Epidermal melanocyte (primary cell): ENCODE measurements around the gene NR6A1.
"Not testable (repeated sequence)": the region's sequence is repeated elsewhere in the genome, so short reads cannot be mapped to it uniquely, and the experiment has no call there.

Experiments used
- DNase-seq: peaks from one replicate; pipeline ENCODE4 v3.0.0; 2011; ENCODE audit warnings: low spot score; ENCODE audit not compliant: insufficient read length

NR6A1 gene

DNA sequence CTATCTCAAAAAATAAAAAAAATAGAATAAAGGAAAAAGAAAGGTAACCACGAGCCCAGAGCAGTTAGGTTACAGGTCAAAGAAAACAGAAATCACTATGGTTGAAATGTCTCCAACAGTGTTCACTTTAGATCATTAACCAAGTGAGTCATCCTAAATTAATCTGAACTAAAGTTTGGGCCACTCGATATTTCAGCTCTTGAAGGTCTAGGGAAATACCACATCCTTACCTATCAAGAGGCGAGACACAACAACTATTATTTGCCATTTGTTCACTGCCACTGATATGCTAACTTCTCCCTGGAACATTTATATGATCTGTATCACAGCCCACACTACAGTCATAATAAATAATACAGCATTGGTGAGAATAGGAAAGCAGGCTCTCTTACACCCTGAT lies 152.6 kb downstream of the NR6A1 start:
- DNase-seq = no peak

DNA sequence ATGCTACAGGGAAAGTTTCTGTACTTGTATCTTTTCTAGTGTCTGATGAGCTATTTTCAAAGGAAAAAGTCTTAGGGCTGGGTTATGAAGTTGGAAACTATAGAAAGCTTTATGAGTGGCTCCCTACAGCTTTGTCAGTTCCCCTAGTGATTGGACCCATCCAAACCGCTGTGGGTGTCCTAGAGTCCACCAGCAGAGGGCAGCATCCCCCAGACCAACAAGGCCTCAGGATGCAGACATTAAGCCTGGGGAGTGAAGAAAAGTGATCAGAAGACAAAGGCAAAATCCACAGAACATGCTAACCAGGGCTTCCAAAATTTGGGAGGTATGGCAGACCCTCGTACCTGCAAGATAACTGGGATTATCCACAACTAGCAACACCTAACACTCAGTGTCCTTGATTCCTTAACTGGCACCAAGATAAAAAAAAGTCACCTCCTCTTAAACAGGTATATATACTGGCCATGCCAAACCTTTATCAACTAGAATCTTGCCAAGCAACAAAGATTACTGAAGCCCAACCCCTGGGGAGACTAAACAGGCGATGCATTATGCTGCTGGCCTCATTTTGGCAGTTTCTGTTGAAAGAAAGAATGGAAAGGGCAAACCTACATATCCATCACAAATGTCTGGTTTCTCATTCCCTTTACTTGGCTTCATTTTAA lies 153.5 kb downstream of the NR6A1 start:
- DNase-seq = peak; percentile 85

DNA sequence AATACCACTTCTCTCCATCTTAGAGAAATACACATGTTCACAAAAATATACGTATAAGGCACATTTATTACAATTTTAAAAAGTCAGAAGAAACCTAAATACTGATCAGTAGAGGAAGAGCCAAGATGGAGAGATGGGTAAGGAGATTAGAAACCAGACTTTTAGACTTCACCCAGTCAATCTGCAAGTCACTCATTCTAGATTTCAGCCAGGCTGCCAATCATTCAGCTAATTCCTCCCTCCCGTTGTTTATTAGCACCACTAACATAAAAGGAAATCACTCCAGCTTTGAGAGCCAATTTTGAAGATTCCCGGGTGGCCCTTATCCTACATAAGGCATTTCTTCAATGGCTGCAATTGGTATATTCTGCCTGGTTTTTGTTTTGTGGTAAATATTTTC lies 154.2 kb downstream of the NR6A1 start:
- DNase-seq = no peak

- DNase-seq = not testable (repeated sequence)
Observed at GRCh38 chr9:124615840-124616239, 155.3 kb downstream of the NR6A1 start.

DNA sequence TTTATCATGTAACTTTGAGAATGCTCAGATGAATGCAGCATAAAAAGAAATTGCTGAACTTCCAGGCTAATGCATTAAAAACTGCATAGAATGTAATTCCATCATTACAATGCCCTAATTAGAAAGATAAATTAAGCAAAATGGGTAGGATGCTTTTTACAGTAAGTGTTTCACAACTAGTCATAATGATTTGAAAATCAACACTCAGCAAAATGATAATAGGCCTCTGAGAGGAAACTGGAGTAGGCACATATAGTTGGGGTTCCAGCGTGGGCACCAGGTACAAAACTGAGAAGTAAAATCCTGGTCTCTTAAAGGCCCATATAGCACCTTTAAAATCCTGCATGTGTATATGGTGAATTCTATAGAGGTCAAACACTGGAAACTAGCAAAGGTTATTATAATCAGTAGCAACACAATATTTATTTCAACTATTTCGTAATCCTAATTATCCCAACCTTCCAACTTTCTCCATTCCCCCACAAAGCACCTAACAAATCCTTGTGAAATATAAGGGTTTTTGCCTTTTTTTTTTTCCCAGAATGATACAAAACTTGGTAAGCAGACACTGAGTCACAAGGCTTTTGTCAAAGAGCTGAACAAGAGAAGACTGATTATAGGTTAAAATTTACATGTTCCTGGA lies 155.9 kb downstream of the NR6A1 start:
- no peak for DNase-seq

DNA sequence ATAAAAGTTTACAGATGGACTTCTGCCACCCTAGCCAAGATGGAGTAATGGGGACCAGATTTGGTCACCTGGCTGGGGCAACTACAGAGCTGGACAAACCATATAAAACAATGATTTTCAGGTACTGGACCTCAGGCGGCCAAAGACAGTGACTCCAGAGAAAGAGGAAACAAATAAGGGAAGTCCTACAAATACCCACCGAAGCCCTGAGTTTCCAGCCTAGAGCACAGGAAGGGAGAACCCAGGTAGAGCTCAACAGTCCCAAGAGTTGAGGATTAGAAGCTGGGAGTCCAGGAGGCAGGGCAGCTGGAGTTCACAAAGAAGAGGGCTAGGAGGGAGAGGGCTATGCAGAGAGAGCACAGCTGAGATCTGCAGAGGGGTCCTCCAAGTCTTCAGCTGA lies 157.3 kb downstream of the NR6A1 start:
- DNase-seq = no peak

- DNase-seq = no peak
Observed at GRCh38 chr9:124611106-124611505, 160.0 kb downstream of the NR6A1 start.

GRCh38 chr9:124606027-124606426 lies 165.1 kb downstream of the NR6A1 start:
- DNase-seq = no peak

- no peak for DNase-seq
Observed at GRCh38 chr9:124605258-124605657, 165.9 kb downstream of the NR6A1 start.

- DNase-seq = no peak
Observed at GRCh38 chr9:124602632-124603031, 168.5 kb downstream of the NR6A1 start.

GRCh38 chr9:124602204-124602603 lies 168.9 kb downstream of the NR6A1 start:
- no peak for DNase-seq

DNA sequence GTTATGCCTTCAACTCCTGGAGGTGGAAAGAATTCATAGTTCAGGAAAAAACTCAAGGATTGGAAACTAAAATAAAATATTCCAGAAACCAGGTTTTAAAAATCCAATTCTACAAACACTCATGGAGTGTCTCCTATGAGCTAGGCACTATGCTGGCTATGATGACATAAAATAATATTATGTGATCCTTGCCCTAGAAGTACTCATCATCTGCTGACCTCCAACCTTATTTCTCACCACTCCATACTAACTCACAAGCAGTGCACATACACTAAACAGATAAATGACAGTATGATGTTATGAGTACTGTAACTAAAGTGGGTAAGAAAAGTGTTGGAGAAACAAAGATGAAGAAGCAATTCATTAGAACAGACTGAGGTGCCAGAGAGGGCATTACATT lies 170.7 kb downstream of the NR6A1 start:
- no peak for DNase-seq

DNA sequence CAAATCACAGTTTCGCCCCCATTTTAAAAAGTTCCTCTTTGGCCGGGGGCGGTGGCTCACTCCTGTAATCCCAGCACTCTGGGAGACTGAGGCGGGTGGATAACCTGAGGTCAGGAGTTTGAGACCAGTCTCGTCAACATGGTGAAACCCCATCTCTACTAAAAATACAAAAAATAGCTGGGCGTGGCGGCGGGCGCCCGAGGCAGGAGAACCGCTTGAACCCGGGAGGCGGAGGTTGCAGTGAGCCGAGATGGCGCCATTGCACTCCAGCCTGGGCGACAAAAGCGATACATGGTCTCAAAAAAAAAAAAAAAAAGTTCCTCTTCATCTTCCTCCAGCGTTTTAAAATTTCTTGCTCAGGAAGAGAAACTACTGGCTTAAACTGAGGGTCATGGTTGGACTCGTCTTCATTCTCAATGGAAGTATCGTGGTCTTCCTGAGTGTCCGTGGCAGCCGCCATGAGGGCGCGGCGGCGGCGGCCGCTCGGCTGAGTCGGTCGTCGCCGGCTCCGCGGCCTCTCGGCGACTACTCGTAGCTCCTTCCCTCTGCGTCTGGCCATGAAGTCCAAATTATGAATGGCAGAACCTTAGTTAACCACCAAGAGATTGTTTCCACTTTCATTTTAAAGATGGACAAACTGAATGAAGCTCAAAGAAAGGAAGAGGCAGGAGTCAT lies 171.9 kb downstream of the NR6A1 start:
- DNase-seq = no peak

DNA sequence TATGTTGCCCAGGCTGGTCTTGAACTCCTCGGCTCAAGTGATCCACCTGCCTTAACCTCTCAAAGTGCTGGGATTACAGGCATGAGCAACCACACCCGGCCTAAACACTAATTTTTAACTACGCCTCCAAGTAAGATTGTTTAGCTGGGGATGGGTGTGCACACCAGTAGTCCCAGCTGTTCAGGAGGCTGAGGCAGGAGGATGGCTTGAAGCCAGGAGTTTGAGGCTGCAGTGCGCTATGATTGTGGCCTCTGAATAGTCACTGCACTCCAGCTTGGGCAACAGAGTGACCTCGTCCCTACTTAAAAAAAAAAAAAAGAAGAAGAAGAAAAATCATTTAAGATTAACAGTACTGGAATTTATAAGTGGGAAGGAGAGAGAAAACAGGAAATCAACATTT lies 173.1 kb downstream of the NR6A1 start:
- no peak for DNase-seq

- DNase-seq = no peak
Observed at GRCh38 chr9:124596172-124596839, 174.8 kb downstream of the NR6A1 start.

GRCh38 chr9:124595743-124596142 lies 175.4 kb downstream of the NR6A1 start:
- DNase-seq = no peak

DNA sequence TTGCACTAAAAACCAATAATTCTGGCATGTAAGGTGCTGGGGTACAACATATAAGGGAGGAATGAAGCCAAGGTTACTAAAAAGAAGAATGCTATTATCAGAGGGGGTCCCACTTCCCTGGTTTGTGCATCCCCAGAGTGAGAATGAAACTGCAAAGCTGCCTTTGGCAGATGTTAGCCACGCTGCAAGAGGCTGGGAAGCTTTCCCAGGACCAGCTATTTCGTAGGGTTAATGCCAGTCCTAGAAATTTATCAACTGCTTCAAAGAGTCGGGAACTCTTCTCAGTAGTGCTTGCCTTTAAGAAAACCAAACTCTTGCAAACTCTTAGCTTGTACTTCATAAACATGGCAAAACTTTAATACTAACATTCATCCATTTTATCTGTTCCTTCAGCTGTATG lies 176.4 kb downstream of the NR6A1 start:
- no peak for DNase-seq

DNA sequence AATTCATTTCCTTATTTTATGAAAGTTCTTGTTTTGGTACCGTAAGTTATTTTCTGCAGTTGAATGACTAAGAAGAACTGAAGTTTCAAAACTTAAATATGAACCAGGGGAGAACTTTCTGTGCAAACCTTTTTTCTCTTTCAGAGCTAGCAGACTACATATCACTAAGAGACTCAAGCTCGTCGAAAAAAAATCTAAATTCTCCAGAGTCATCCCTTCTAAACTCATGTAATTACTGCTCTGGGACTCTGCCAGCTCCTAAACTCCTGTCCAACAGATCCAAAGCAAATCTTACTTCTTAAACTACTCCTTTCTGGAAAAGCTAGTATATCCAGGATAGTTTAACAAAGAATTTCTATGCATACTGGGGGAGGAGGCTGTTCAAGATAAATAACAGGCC lies 176.9 kb downstream of the NR6A1 start:
- DNase-seq = no peak

GRCh38 chr9:124593651-124594058 lies 177.5 kb downstream of the NR6A1 start:
- DNase-seq = peak; percentile 89

DNA sequence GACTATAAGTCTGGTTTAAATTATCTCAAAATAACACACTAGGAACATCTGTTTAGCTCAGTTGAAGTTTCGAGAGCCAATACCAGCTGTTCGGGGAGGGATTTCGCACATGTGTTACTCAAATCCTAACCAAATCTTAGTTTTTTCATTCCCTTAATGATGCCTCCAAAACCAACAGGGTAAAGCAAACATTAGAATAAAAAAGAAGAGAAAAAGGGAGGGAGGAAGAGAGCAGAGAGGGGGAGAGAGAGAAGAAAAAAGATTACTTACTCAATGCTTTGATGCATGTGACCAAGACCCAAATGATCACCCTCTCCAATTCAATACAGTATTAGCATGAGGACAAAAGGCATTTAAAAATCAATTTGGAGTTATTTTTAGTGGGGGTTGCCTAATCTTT lies 177.9 kb downstream of the NR6A1 start:
- DNase-seq = peak; percentile 60

GRCh38 chr9:124590889-124591641 lies 180.0 kb downstream of the NR6A1 start:
- no peak for DNase-seq

GRCh38 chr9:124584631-124585030 lies 186.5 kb downstream of the NR6A1 start:
- no peak for DNase-seq
